ENCODE data around the gene ZSCAN12.

Gene ZSCAN12

GRCh38 chr6:28333047-28333446, 66.5 kb downstream of the ZSCAN12 start:
- Mint-ChIP-seq H3K9me3 (no peaks in the 10 kb centered on the region), H3K4me3 (no peak overlapping the region), H3K4me1 (peaks cover 7% of the 10 kb centered on the region), H3K27ac (no peak overlapping the region), H3K27me3 (no peaks in the 10 kb centered on the region), H3K36me3 (peaks cover 5% of the 10 kb centered on the region)

- H3K9me3 Mint-ChIP-seq = peaks cover 17% of the 10 kb centered on the region
- H3K4me3 Mint-ChIP-seq = no peak overlapping the region
- no peaks in the 10 kb centered on the region for H3K27me3 Mint-ChIP-seq
- peaks cover 13% of the 10 kb centered on the region for H3K36me3 Mint-ChIP-seq
- no peak overlapping the region for H3K27ac Mint-ChIP-seq
- peaks cover 7% of the 10 kb centered on the region for H3K4me1 Mint-ChIP-seq
Observed at GRCh38 chr6:28330041-28330440, 69.5 kb downstream of the ZSCAN12 start.
